ENCODE results near the gene RCC1.

DNA sequence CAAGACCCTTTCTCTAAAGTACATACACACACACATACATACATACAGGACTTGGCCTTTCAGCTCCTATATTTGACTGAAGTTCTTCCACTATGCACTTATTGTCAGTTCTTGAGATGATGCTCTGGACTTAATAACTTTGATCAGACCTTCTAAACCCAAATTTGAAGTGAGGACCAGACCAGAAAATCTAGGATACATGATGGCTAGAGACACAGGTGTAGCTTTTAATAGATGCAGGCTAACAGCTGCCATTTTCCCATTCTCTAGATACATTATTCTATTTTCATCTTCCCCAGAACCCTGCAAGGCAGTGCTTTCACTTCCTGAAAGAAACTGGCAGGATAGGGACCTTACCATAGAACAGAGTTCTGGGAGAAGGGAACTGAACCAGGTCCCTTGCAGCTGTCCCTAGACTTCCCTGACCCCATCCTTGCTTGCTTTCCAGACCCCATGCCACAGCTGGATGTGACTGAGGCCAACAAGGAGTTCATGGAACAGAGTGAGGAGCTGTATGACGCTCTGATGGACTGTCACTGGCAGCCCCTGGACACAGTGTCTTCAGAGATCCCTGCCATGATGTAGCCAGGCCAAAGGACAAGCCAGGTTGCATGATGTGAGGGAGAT lies 71.3 kb downstream of the RCC1 start:
- no peak for TF ChIP-seq EZH2 (IDR thresholded peaks at IDR 0.05; ENCODE audit: low read length)
- TF ChIP-seq, protein P1, sequence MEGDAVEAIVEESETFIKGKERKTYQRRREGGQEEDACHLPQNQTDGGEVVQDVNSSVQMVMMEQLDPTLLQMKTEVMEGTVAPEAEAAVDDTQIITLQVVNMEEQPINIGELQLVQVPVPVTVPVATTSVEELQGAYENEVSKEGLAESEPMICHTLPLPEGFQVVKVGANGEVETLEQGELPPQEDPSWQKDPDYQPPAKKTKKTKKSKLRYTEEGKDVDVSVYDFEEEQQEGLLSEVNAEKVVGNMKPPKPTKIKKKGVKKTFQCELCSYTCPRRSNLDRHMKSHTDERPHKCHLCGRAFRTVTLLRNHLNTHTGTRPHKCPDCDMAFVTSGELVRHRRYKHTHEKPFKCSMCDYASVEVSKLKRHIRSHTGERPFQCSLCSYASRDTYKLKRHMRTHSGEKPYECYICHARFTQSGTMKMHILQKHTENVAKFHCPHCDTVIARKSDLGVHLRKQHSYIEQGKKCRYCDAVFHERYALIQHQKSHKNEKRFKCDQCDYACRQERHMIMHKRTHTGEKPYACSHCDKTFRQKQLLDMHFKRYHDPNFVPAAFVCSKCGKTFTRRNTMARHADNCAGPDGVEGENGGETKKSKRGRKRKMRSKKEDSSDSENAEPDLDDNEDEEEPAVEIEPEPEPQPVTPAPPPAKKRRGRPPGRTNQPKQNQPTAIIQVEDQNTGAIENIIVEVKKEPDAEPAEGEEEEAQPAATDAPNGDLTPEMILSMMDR (optimal IDR thresholded peaks at IDR 0.05 in 1 of 3, IDR thresholded peaks at IDR 0.05 in 1 of 3, conservative IDR thresholded peaks at IDR 0.05 in 1 of 3; ENCODE audit: extremely low read depth in 1 of 3, insufficient read depth in 2 of 3, low read length in 3 of 3) = no peak

Data from keratinocyte (primary cell).